Liver (tissue), 9 donors: ENCODE results near the gene SCNN1A. TPM values are rescaled to one million over a fixed set of nuclear protein-coding genes. Genes with fewer than 3 reads are reported as not detected.

Experiments used
- DNase-seq: peaks from one replicate; pipeline ENCODE4 v3.0.0-alpha.2; 2017; ENCODE audit warnings: low spot score
- H3K27ac ChIP-seq, 2 donors: one replicate each; pipeline ENCODE4 v1.7.0; 2013; ENCODE audit warnings: inconsistent platforms in 2 of 2, low read length in 2 of 2, control low read depth in 1 of 2, low read depth in 1 of 2, mild to moderate bottlenecking in 1 of 2
- H3K27me3 ChIP-seq, 4 donors: one replicate each; pipeline versions ENCODE4 v1.6.1 to v1.7.0; 2013; ENCODE audit warnings: low read length in 3 of 4, inconsistent platforms in 1 of 4, mild to moderate bottlenecking in 1 of 4, moderate library complexity in 1 of 4; ENCODE audit not compliant: control insufficient read depth in 4 of 4, insufficient read depth in 4 of 4
- H3K36me3 ChIP-seq, 4 donors: one replicate each; pipeline versions ENCODE4 v1.6.1 to v1.7.0; 2013; ENCODE audit warnings: low read length in 3 of 4, mild to moderate bottlenecking in 3 of 4, low read depth in 1 of 4, moderate library complexity in 1 of 4; ENCODE audit not compliant: control insufficient read depth in 4 of 4, insufficient read depth in 3 of 4
- H3K4me1 ChIP-seq, 4 donors: one replicate each; pipeline versions ENCODE4 v1.6.1 to v1.7.0; 2013; ENCODE audit warnings: low read length in 3 of 4, mild to moderate bottlenecking in 3 of 4, moderate library complexity in 1 of 4; ENCODE audit not compliant: control insufficient read depth in 4 of 4, insufficient read depth in 4 of 4
- H3K4me3 ChIP-seq, 3 donors: one replicate each; pipeline versions ENCODE4 v1.6.1 to v1.7.0; 2013; ENCODE audit warnings: low read length in 3 of 3, control low read depth in 1 of 3, low read depth in 1 of 3, mild to moderate bottlenecking in 1 of 3
- H3K9ac ChIP-seq, 2 donors: one replicate each; pipeline ENCODE4 v1.7.0; 2013; ENCODE audit warnings: low read length in 2 of 2, mild to moderate bottlenecking in 2 of 2, moderate library complexity in 2 of 2, control low read depth in 1 of 2, low read depth in 1 of 2
- H3K9me3 ChIP-seq, 4 donors: one replicate each; pipeline versions ENCODE4 v1.6.1 to v1.7.0; 2013; ENCODE audit warnings: low read length in 3 of 4; ENCODE audit not compliant: control insufficient read depth in 4 of 4
- ATF3 ChIP-seq: IDR thresholded peaks from 2 replicates; pipeline ENCODE4 v1.6.1; 2016; ENCODE audit warnings: antibody characterized with exemption
- CTCF ChIP-seq: fragments of 150-350 bp; IDR thresholded peaks from 2 replicates; pipeline ENCODE4 v1.5.1; 2017; ENCODE audit warnings: improper control_type of control experiment, low read depth, low read length; ENCODE audit not compliant: missing input control
- EGR1 ChIP-seq, 2 donors: IDR thresholded peaks; 2 replicates each; pipeline ENCODE4 v1.6.1; 2016 to 2018; ENCODE audit warnings: antibody characterized with exemption in 2 of 2, low read depth in 2 of 2
- FOXA1 ChIP-seq: IDR thresholded peaks from 2 replicates; pipeline ENCODE4 v1.6.1; 2016; ENCODE audit warnings: antibody characterized with exemption
- FOXA2 ChIP-seq: IDR thresholded peaks from 2 replicates; pipeline ENCODE4 v1.6.1; 2016; ENCODE audit warnings: antibody characterized with exemption
- GABPA ChIP-seq, 2 donors: IDR thresholded peaks in 1 of 2; conservative IDR thresholded peaks in 1 of 2; 2 replicates each; pipeline ENCODE4 v1.6.1; 2016; ENCODE audit warnings: antibody characterized with exemption in 2 of 2, mild to moderate bottlenecking in 1 of 2, moderate library complexity in 1 of 2
- HNF4A ChIP-seq, 2 donors: conservative IDR thresholded peaks; 2 replicates each; pipeline ENCODE4 v1.6.1; 2016; ENCODE audit warnings: antibody characterized with exemption in 2 of 2, mild to moderate bottlenecking in 2 of 2
- HNF4G ChIP-seq: IDR thresholded peaks from 2 replicates; pipeline ENCODE4 v1.6.1; 2016; ENCODE audit warnings: antibody characterized with exemption
- JUND ChIP-seq, 2 donors: IDR thresholded peaks; 2 replicates each; pipeline ENCODE4 v1.6.1; 2016; ENCODE audit warnings: antibody characterized with exemption in 2 of 2
- NR2F2 ChIP-seq: IDR thresholded peaks from 2 replicates; pipeline ENCODE4 v1.6.1; 2016; ENCODE audit warnings: antibody characterized with exemption
- RAD21 ChIP-seq, 2 donors: IDR thresholded peaks; 2 replicates each; pipeline ENCODE4 v1.6.1; 2016; ENCODE audit warnings: antibody characterized with exemption in 2 of 2, mild to moderate bottlenecking in 2 of 2
- REST ChIP-seq: IDR thresholded peaks from 2 replicates; pipeline ENCODE4 v1.6.1; 2016; ENCODE audit warnings: antibody characterized with exemption, mild to moderate bottlenecking
- RXRA ChIP-seq, 2 donors: IDR thresholded peaks; 2 replicates each; pipeline ENCODE4 v1.6.1; 2017 to 2018; ENCODE audit warnings: antibody characterized with exemption in 2 of 2, mild to moderate bottlenecking in 1 of 2
- SP1 ChIP-seq: IDR thresholded peaks from 2 replicates; pipeline ENCODE4 v1.6.1; 2018; ENCODE audit warnings: antibody characterized with exemption, mild to moderate bottlenecking
- TAF1 ChIP-seq: conservative IDR thresholded peaks from 2 replicates; pipeline ENCODE4 v1.6.1; 2016; ENCODE audit warnings: antibody characterized with exemption, mild to moderate bottlenecking
- YY1 ChIP-seq: IDR thresholded peaks from 2 replicates; pipeline ENCODE4 v1.6.1; 2016; ENCODE audit warnings: antibody characterized with exemption, mild to moderate bottlenecking
- ZBTB33 ChIP-seq: IDR thresholded peaks from 2 replicates; pipeline ENCODE4 v1.6.1; 2016; ENCODE audit warnings: antibody characterized with exemption
- WGBS: extraction: QIAGEN DNeasy Blood & Tissue Kit; methylation state at CpG from one replicate; pipeline ENCODE4 v1.1.7; 2013; 5-methylcytosine and 5-hydroxymethylcytosine counted together
- polyA plus RNA-seq, 2 donors: library from polyadenylated mRNA; stranded (reverse) in 1 of 2; unstranded in 1 of 2; fragments of 200-250 nt in 1 of 2; fragments of >200 nt in 1 of 2; fragmentation: Nextera tagmentation in 1 of 2; extraction: Ambion mirVana in 1 of 2; gene quantifications; one replicate each; pipeline versions ENCODE4 v1.2.1 to v1.2.3, GENCODE V29; 2013 to 2015
- total RNA-seq, 2 donors: library from RNA; depleted of rRNA; stranded (reverse); fragments of >200 nt; gene quantifications; one replicate each; pipeline ENCODE4 v1.2.3, GENCODE V29; 2014
- TF ChIP-seq, protein P1 (sequence below): IDR thresholded peaks from 2 replicates; pipeline ENCODE4 v1.6.1; 2016; ENCODE audit warnings: antibody characterized with exemption
- donor health status: healthy.
- donor health status: healthy.
- donor health status: healthy.
- donor health status: healthy.
- donor health status: healthy.

SCNN1A gene
- total and polyA plus RNA-seq, 4 donors: 0.47 to 7.7 (median 2.9) TPM

DNA sequence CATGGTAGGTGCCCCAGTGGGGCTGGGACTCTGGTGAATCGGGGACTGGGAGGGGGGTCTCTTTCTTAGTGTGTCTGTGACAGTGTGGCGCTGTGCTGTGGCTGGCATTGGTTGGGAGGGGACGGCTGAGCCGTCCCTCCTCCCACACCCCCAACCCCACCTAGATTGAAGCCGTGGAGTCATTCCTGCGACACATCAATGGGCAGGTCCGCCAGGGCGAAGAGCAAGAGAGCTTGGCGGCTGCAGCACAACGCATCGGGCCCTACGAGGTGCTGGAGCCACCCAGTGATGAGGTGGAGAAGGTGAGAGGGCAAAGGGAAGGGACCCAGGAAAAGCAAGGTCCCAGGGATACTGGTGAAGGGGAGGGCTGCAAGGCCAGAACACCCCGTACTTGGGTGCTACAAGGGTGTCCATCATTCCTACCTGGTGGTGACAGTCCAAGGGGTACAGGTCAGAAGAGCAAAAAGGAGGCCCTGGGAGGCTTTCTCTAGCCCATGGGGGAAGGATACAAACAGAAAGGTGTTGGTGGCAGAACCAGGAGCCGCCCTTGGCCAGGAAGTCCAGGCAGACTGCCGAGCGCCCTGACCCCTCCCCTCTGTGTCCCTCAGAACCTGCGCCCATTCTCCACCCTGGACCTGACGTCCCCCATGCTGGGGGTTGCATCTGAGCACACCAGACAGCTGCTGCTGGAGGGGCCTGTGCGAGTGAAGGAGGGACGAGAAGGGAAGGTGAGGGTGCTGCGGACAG is 57.5 kb downstream of the SCNN1A start:
- DNase-seq: no peak
- WGBS: 90% methylated on average over 21 of the region's 21 CpGs
- peaks cover 1 to 12% (median 5%) of the 10 kb centered on the region in 4 donors for H3K4me1 ChIP-seq
- H3K27ac ChIP-seq: no peak overlapping the region
- TF ChIP-seq ZBTB33 (no peak), FOXA1 (no peak), HNF4G (no peak), TAF1 (no peak), RXRA (IDR thresholded peaks at IDR 0.05) (no peak), REST (no peak), GABPA (IDR thresholded peaks at IDR 0.05 in 1 of 2, conservative IDR thresholded peaks at IDR 0.05 in 1 of 2) (no peak), NR2F2 (no peak), EGR1 (IDR thresholded peaks at IDR 0.05; ENCODE audit: low read depth in 2 of 2) (no peak), SP1 (no peak), YY1 (no peak), FOXA2 (no peak), HNF4A (conservative IDR thresholded peaks at IDR 0.05) (no peak), JUND (IDR thresholded peaks at IDR 0.05) (no peak), CTCF (no peak), RAD21 (IDR thresholded peaks at IDR 0.05) (no peak), ATF3 (no peak)
- TF ChIP-seq, protein P1, sequence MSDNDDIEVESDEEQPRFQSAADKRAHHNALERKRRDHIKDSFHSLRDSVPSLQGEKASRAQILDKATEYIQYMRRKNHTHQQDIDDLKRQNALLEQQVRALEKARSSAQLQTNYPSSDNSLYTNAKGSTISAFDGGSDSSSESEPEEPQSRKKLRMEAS: no peak
- H3K36me3 ChIP-seq: peaks cover 0 to 2% (median 0%) of the 10 kb centered on the region in 4 donors
- H3K9ac ChIP-seq: no peak overlapping the region
- no peaks in the 10 kb centered on the region for H3K27me3 ChIP-seq
- no peaks in the 10 kb centered on the region for H3K9me3 ChIP-seq
- no peak overlapping the region for H3K4me3 ChIP-seq
